ENCODE results near the gene ZDHHC18.

Gene ZDHHC18

DNA sequence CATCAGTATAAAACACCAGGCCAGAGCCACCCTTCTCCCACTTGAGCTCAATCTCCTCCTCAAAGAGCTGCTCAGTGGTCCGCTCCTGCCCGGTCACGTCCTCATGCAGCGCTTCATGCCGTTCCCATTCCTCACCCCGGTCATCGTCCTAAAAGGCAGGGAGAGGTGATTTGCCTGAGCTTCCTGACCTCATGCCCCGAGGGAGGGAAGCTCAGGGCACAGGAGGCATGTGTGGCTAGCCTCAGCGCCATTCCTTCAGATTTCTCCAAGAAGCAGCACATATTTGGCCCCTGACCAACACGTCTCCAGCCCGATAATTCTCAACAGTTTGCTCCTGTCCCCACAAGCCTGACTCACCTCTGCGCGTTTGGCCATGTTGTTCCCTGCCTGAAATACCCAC is 67.8 kb downstream of the ZDHHC18 start:
- TF ChIP-seq, protein P1, sequence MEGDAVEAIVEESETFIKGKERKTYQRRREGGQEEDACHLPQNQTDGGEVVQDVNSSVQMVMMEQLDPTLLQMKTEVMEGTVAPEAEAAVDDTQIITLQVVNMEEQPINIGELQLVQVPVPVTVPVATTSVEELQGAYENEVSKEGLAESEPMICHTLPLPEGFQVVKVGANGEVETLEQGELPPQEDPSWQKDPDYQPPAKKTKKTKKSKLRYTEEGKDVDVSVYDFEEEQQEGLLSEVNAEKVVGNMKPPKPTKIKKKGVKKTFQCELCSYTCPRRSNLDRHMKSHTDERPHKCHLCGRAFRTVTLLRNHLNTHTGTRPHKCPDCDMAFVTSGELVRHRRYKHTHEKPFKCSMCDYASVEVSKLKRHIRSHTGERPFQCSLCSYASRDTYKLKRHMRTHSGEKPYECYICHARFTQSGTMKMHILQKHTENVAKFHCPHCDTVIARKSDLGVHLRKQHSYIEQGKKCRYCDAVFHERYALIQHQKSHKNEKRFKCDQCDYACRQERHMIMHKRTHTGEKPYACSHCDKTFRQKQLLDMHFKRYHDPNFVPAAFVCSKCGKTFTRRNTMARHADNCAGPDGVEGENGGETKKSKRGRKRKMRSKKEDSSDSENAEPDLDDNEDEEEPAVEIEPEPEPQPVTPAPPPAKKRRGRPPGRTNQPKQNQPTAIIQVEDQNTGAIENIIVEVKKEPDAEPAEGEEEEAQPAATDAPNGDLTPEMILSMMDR (IDR thresholded peaks at IDR 0.05; ENCODE audit: control insufficient read depth, insufficient read depth, low read depth, low read length, missing control alignments), result no peak
- DNase-seq (ENCODE audit: low read depth), result no peak
- no peak overlapping the region for H3K4me3 ChIP-seq (ENCODE audit: control insufficient read depth, low read depth, low read length)

DNA sequence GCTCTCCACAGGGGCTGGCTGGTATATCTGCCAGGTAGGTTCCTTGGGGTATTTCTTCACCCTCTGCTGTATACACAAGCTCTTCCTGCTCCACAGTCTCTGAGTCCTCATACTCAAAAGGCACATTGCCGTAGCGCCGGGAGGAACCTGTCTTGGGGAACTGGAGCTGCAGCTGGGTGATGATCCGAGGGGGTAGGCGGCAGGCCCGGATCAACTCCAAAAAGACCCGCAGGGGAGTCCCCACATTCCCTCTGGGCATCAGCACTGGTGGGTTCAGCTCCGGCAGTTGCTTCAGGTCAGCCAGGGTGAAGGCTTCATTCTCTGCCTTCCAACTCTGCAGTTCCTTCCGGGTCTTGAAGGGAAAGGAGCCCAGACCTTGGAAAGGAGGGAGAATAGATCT is 70.9 kb downstream of the ZDHHC18 start:
- TF ChIP-seq, protein P1 (IDR thresholded peaks at IDR 0.05; ENCODE audit: control insufficient read depth, insufficient read depth, low read depth, low read length, missing control alignments), result no peak
- H3K4me3 ChIP-seq (ENCODE audit: control insufficient read depth, low read depth, low read length), result no peak overlapping the region
- no peak for DNase-seq (ENCODE audit: low read depth)

DNA sequence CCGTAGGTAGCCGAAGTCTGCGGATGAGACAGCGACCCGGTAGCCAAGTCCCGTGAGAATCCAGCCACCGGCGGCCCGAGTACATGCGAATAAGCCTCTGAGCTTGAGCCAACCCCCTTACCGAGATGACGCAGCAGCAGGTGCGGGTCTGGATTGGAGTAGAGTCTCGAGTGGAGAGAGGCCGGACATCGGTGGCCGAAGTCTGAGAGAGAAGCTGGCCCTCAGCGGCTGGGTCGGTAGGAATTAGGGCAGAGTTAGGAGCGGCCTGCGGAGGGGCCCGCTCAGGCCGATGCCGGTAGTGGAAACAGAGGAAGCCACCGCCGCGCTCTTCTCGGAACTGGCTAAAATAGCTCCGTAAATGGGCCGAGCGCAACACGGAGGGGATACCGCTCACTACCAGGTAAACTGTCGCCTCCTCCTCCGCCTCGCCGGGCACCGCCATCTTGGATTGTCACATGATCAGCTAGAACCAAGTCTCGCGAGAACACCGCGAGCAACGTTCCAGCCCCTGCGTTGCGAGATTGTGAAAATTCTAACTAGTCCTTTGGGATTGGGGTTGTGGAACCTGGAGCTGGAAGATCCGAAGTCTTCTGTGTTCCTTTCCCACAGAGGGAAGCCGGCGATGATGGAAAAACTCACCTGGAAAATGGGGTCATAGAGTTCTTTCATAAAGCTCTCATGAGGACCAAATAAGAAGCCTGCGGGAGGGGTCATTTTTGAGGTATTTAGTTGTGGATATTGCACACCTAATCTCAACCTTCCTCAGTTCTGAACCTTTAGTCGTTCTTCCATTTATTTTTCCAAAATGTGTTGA is 73.7 kb downstream of the ZDHHC18 start, which contains the start of gene GPATCH3:
Gene GPATCH3 (minus strand): TSS at position 467 of the 814 bp plus-strand sequence. CDS start 25 bp downstream, at position 442.
- peak within 1 kb of the TSS; percentile 70 for H3K4me3 ChIP-seq (ENCODE audit: control insufficient read depth, low read depth, low read length)
- TF ChIP-seq, protein P1 (IDR thresholded peaks at IDR 0.05; ENCODE audit: control insufficient read depth, insufficient read depth, low read depth, low read length, missing control alignments), result no peak

DNA sequence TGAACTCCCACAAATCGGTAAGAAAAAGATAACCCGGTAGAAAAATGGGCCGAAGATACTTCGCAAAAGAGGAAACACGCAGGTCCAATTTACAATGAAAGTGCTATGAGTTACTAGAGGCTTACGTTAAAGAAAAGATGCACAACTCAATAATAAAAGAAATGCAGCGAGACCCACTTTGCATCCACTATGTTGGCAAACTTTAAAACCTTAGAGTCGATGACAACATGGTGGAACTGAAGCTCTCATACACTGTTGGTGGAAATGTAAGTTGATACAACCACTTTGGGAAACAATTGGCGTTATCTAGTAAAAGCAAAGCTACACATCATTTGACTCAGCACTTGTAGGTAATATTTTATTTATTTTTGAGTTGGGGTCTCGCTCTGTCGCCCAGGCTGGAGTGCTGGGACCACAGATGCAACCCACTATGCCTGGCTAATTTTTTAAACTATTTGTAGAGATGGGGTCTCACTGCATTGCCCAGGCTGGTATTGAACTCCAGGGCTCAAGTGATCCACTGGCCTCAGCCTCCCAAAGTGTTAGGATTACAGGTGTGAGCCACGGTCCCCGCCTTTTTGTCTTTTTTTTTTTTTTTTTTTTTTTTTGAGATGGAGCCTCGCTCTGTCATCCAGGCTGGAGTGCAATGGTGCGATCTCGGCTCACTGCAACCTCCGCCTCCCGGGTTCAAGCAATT is 74.5 kb downstream of the ZDHHC18 start:
- peak overlapping the region; percentile 70 for H3K4me3 ChIP-seq (ENCODE audit: control insufficient read depth, low read depth, low read length)
- DNase-seq (ENCODE audit: low read depth), result no peak
- TF ChIP-seq, protein P1 (IDR thresholded peaks at IDR 0.05; ENCODE audit: control insufficient read depth, insufficient read depth, low read depth, low read length, missing control alignments), result no peak

More for the DNA sequence above, 73.7 kb downstream of the ZDHHC18 start, which contains the start of gene GPATCH3:
- DNase-seq (ENCODE audit: low read depth), result peak; percentile 73
